ENCODE data around the gene KLRC4. TPM values are rescaled to one million over a fixed set of nuclear protein-coding genes. Genes with fewer than 3 reads are reported as not detected.

KLRC4 gene
- total RNA-seq, 2 experiments from 2014 or later = 9.3 to 9.9 TPM

DNA sequence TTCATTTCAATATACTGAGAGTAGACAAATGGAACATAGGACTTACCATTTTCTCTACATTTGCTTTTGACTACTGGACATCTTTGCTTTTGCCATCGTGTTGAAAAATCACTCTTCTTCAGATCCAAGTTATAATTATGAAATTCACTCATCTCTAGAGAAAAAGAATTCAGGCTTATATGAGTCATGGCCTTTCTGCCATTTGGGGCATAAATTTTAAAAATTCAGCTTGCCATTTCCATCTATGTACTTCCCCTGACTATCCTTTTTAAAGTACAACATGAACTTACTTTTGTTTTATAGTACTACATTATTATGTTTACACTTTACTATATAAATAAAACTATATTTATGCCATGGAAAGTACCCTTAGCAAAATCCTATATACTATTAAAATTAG, 22.7 kb downstream of the KLRC4 start:
- Histone ChIP-seq H3K4me3 (ENCODE audit: low read depth, low read length, poor library complexity, severe bottlenecking) (peak overlapping the region; percentile 68), H4K20me1 (ENCODE audit: insufficient read depth, low read length) (no peaks in the 10 kb centered on the region), H3K9me3 (ENCODE audit: low read length) (peaks cover 39% of the 10 kb centered on the region), H2AFZ (ENCODE audit: low read length) (peak overlapping the region; percentile 91; the same call in 1 of the 2 replicates), H3K4me2 (ENCODE audit: low read length) (peak overlapping the region; percentile 73), H3K27ac (ENCODE audit: low read depth, low read length, poor library complexity, severe bottlenecking) (peak overlapping the region; percentile 97), H3K36me3 (ENCODE audit: insufficient read depth, low read length) (peaks cover 44% of the 10 kb centered on the region), H3K9me2 (ENCODE audit: insufficient read depth, low read length) (no peaks in the 10 kb centered on the region), H3K79me2 (ENCODE audit: insufficient read depth, low read depth, low read length) (peaks cover 55% of the 10 kb centered on the region; the same call in 1 of the 2 replicates), H3K4me1 (ENCODE audit: insufficient read depth, low read length, poor library complexity, severe bottlenecking) (peaks cover 50% of the 10 kb centered on the region)
- BruUV-seq (replicated peaks) = no TSS peak
- TF ChIP-seq, protein P1, sequence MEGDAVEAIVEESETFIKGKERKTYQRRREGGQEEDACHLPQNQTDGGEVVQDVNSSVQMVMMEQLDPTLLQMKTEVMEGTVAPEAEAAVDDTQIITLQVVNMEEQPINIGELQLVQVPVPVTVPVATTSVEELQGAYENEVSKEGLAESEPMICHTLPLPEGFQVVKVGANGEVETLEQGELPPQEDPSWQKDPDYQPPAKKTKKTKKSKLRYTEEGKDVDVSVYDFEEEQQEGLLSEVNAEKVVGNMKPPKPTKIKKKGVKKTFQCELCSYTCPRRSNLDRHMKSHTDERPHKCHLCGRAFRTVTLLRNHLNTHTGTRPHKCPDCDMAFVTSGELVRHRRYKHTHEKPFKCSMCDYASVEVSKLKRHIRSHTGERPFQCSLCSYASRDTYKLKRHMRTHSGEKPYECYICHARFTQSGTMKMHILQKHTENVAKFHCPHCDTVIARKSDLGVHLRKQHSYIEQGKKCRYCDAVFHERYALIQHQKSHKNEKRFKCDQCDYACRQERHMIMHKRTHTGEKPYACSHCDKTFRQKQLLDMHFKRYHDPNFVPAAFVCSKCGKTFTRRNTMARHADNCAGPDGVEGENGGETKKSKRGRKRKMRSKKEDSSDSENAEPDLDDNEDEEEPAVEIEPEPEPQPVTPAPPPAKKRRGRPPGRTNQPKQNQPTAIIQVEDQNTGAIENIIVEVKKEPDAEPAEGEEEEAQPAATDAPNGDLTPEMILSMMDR (conservative IDR thresholded peaks at IDR 0.05; ENCODE audit: low read length) = no peak
- no peak for TF ChIP-seq EZH2phosphoT487 (IDR thresholded peaks at IDR 0.05; ENCODE audit: borderline replicate concordance, low read depth, low read length)
- intact Hi-C loops (cut with micrococcal nuclease; ENCODE audit: unreplicated experiment) = no loop called here
- DNase-seq (ENCODE audit: low spot score) = no peak
- CTCF ChIA-PET (ENCODE audit: unreplicated experiment) = no interaction called here
- POLR2A ChIA-PET = interaction anchor here (0.9 to 5.0 kb wide), 10 partner anchors 10 to 648 kb away, joined by 4 to 41 read pairs (median 6); no protein-coding TSS in a partner anchor

DNA sequence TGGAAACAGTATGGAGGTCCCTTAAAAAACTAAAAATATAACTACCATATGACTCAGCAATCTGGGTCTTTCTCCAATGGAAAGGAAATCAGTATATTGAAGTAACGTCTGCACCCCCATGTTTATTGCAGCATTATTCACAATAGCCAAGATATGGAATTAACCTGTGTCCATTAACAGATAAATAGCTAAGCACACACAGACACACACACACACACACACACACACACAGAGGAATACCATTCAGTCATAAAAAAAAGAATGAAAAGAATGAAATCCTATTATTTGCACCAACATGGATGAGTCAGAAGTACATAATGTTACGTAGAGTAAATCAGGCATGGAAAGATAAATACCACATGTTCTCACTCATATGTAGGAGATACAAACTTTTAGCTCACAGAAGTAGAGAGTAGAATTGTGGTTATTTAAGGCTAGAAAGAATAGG, 24.4 kb downstream of the KLRC4 start:
- CTCF ChIA-PET (ENCODE audit: unreplicated experiment) = interaction anchor here (1.2 kb wide), 1 partner anchor 19 kb away, joined by 3 read pairs; no protein-coding TSS in a partner anchor
- H3K4me3 ChIP-seq (ENCODE audit: low read depth, low read length, poor library complexity, severe bottlenecking) = no peak overlapping the region

More for the DNA sequence above, 24.4 kb downstream of the KLRC4 start:
- H3K27ac ChIP-seq (ENCODE audit: low read depth, low read length, poor library complexity, severe bottlenecking) = no peak overlapping the region
- H3K79me2 ChIP-seq (ENCODE audit: insufficient read depth, low read depth, low read length) = peaks cover 55% of the 10 kb centered on the region; the same call in 1 of the 2 replicates
- no peak for DNase-seq (ENCODE audit: low spot score)
- H3K4me2 ChIP-seq (ENCODE audit: low read length) = no peak overlapping the region; the same call in 1 of the 2 replicates
- POLR2A ChIA-PET = interaction anchor here (0.6 to 5.0 kb wide), 11 partner anchors 11 to 177 kb away, joined by 3 to 41 read pairs (median 3); no protein-coding TSS in a partner anchor
- BruUV-seq (replicated peaks) = no TSS peak
- intact Hi-C loops (cut with micrococcal nuclease; ENCODE audit: unreplicated experiment) = no loop called here
- peak overlapping the region; percentile 56; the same call in 1 of the 2 replicates for H2AFZ ChIP-seq (ENCODE audit: low read length)
- H3K9me2 ChIP-seq (ENCODE audit: insufficient read depth, low read length) = no peaks in the 10 kb centered on the region
- H3K4me1 ChIP-seq (ENCODE audit: insufficient read depth, low read length, poor library complexity, severe bottlenecking) = peaks cover 33% of the 10 kb centered on the region
- peaks cover 40% of the 10 kb centered on the region for H3K9me3 ChIP-seq (ENCODE audit: low read length)
- peaks cover 60% of the 10 kb centered on the region for H3K36me3 ChIP-seq (ENCODE audit: insufficient read depth, low read length)
- H4K20me1 ChIP-seq (ENCODE audit: insufficient read depth, low read length) = no peaks in the 10 kb centered on the region
- TF ChIP-seq EZH2phosphoT487 (IDR thresholded peaks at IDR 0.05; ENCODE audit: borderline replicate concordance, low read depth, low read length) = no peak
- TF ChIP-seq, protein P1 (conservative IDR thresholded peaks at IDR 0.05; ENCODE audit: low read length) = no peak
